HG03442 (cell line): ENCODE measurements around the gene CNTROB.

ENCODE experiments used
- ATAC-seq: cut with Tn5 transposase; IDR thresholded peaks from one replicate; pipeline ENCODE4 v1.9.1; 2021; ENCODE audit warnings: mild to moderate bottlenecking, moderate library complexity; ENCODE audit not compliant: unreplicated experiment

The CNTROB gene

DNA sequence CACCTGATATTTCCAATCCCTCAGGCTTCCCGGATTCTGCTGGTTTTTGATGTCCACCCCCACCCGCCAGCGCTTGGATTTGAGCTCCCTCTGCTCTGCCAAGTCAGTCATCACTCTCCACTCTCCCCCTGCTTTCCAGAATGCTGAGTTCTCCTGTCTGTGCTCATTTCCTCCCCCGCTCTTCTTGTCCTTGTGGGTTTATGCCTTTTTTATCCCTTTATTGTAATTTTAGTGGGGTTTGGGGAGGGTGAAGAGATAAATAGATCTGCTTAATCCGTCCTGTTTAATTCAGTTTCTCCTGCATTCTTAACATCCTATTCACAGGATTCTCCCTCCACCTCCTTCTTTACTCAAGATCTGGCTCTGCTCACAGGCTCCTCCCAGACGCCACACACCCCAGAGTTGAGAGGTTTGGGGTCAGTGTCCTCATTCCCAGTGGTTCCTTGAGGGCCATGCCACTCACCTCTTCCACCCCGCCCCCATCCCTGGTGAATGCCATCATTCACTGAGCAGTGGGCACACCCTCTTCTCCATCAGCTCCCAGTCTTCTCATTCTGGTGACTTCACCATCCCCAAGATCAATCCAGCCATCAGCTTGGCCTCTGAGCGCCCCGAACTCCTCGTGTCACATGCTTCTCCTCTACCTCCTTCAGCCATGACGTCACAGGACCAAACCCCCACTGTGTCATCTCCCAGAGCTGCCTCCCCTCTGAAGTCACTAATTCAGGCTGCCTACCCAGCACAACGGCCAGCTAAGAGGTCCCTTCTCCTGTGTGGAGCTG lies 55.3 kb downstream of the CNTROB start:
- no peak for ATAC-seq

GRCh38 chr17:7988750-7989178 lies 56.8 kb downstream of the CNTROB start:
- ATAC-seq, result no peak

DNA sequence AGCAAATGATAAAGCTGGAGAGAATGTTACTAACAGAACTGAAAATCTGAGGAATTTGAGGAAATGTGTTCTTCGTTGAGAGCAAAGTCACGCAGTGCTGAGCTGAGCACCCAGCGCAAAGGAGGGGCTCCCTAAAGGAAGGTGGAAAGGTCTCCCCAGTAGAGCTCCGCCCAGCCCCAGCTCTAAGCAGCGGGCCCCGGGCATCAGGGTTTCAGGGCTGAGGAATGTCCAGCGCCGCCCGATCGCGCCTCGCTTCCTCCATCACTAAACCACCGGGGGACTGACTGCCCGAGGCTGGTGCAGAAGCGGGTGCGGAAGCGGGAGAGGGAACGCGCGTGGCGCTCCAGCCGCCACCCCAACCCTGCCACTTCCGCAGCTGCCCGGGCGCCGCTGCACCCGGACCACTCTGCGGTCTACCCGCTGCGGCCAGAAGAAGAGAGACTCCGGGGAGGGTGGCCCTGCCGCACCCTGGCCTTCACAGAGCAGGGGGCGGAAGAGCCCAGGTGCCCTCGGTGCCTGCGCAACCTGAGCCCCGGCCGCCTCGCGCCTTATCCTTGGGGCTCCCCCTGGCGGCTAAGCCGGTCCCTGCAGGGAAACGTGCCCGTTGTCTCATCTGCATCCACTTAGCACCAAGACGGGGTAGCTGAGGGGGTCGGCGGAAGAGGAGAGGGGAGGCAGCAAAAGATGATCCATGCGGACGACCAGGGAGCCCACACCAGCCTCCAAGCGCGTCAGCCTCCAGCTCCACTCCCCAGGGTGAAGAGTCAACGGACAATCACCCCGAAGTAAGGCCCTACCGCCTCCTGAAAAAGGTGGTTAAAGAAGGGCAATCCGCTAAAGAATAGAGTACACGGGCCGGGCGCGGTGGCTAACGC lies 58.0 kb downstream of the CNTROB start:
- ATAC-seq, result peak; percentile 72

GRCh38 chr17:7992516-7992915 lies 60.5 kb downstream of the CNTROB start:
- ATAC-seq, result no peak

- no peak for ATAC-seq
These were observed 60.9 kb downstream of the CNTROB start for GRCh38 chr17:7992924-7993323.

GRCh38 chr17:7993972-7994589 lies 62.1 kb downstream of the CNTROB start:
- ATAC-seq, result no peak

DNA sequence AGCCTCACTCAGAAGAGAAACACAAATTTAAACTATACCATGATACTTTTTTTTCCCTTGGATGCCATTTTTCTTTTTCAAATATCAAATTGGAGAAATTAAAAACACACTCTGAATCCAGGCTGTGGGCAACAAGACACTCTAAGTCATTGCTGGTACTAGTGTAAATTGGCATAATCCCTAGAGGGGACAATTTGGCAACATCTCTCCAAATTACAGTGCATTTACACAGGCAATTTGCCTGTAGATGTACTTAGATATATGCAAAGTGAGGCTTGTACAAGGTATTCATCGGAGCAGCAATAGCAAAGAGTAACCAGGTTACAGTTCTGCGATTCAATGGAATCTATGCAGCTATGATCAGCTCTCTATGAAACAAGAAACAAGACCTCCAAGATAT lies 63.7 kb downstream of the CNTROB start:
- ATAC-seq, result no peak

GRCh38 chr17:7997186-7997585 lies 65.2 kb downstream of the CNTROB start:
- ATAC-seq, result no peak
